GM13976 (cell line): ENCODE measurements around the gene CNTNAP2.
"Not testable (repeated sequence)": the region's sequence is repeated elsewhere in the genome, so short reads cannot be mapped to it uniquely, and the experiment has no call there.

Experiments
- DNase-seq: peaks from one replicate; pipeline ENCODE4 v3.0.0; 2012; ENCODE audit warnings: low spot score
- in situ Hi-C: fragments of 300-500 bp; cut with MboI; formaldehyde crosslinking; loops from one replicate; pipeline ENCODE4 v1.12.0; 2022; ENCODE audit warnings: low sequenced_read_pairs, mixed read lengths, inconsistent platforms; ENCODE audit not compliant: unreplicated experiment
- TF ChIP-seq, protein P1 (sequence below): IDR thresholded peaks from 2 replicates; pipeline ENCODE4 v1.5.1; 2012; ENCODE audit warnings: borderline replicate concordance, mild to moderate bottlenecking; ENCODE audit not compliant: insufficient read depth; ENCODE audit errors: extremely low read depth, missing control alignments, control extremely low read depth

Gene CNTNAP2

GRCh38 chr7:146892151-146892550 lies 775.5 kb downstream of the CNTNAP2 start:
- DNase-seq: no peak
- in situ Hi-C loops: no loop called here
- TF ChIP-seq, protein P1, sequence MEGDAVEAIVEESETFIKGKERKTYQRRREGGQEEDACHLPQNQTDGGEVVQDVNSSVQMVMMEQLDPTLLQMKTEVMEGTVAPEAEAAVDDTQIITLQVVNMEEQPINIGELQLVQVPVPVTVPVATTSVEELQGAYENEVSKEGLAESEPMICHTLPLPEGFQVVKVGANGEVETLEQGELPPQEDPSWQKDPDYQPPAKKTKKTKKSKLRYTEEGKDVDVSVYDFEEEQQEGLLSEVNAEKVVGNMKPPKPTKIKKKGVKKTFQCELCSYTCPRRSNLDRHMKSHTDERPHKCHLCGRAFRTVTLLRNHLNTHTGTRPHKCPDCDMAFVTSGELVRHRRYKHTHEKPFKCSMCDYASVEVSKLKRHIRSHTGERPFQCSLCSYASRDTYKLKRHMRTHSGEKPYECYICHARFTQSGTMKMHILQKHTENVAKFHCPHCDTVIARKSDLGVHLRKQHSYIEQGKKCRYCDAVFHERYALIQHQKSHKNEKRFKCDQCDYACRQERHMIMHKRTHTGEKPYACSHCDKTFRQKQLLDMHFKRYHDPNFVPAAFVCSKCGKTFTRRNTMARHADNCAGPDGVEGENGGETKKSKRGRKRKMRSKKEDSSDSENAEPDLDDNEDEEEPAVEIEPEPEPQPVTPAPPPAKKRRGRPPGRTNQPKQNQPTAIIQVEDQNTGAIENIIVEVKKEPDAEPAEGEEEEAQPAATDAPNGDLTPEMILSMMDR: no peak

- in situ Hi-C loops: no loop called here
- TF ChIP-seq, protein P1: no peak
Observed at GRCh38 chr7:146894927-146895326, 778.3 kb downstream of the CNTNAP2 start.

DNA sequence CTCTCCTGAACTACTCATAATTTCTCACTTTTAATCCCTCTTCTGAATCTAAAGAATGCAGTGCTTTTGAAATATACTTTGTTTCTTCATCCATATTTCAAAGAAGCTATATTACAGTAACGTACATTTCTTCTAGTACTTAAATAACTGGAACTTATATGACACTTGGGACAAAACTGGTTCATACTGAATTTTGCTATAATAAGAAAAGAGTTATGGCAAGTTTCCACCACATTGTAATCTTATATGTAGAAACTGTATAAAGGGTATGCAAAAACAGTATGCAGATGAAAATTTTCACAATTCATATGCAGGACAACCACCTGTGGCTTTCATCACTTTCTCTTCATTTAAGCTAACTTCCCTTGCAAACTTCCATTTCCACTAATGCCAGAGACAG lies 785.7 kb downstream of the CNTNAP2 start:
- in situ Hi-C loops: no loop called here
- TF ChIP-seq, protein P1: no peak
- DNase-seq: no peak

More at GRCh38 chr7:146894927-146895326, 778.3 kb downstream of the CNTNAP2 start:
- no peak for DNase-seq

DNA sequence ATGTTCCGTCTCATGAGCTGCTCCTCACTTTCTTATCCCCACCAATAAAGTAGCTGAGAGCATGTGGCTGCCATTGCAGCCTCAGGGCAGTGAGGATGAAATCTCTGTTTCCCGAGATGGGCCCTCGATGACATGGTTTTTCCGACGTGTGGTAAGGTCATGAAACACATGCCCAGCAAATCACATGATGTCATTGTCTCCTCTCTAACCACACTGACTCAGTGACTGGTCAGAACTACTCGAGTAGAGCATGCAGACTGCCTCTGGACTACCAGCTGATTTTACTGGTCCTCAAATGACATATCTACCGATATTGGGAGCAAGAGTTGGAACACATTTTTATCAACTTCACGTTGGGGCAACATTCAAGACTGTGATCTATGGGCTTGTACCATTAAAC lies 786.1 kb downstream of the CNTNAP2 start:
- TF ChIP-seq, protein P1: no peak
- DNase-seq: no peak
- in situ Hi-C loops: no loop called here

DNA sequence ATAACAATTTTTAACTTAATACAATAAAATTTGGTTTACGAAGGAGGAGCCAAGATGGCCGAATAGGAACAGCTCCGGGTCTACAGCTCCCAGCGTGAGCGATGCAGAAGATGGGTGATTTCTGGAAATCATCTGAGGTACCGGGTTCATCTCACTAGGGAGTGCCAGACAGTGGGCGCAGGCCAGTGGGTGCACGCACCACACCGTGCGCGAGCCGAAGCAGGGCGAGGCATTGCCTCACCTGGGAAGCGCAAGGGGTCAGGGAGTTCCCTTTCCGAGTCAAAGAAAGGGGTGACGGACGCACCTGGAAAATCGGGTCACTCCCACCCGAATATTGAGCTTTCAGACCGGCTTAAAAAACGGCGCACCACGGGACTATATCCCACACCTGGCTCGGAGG lies 789.1 kb downstream of the CNTNAP2 start:
- in situ Hi-C loops, DNase-seq: not testable (repeated sequence)

DNA sequence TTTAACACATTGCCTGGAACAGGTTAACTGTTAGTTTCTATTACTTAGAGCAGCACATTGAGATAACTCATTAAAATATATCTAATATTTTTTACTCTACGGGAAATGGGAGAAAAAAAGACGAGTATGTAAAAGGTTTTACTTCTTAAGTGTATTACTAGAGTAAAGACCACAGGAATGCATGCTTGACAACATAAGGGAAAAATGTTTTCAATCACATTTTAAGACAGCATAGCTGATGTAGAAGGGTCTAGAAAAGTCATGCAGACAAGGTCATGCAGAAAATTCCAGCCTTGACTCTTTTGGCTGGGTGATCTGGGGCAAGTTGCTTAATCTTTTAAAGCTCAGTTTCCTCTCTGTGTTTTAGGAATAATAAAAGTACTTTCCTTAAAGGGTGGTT lies 806.2 kb downstream of the CNTNAP2 start:
- DNase-seq: no peak
- in situ Hi-C loops: no loop called here
- TF ChIP-seq, protein P1: no peak

GRCh38 chr7:146926841-146927240 lies 810.2 kb downstream of the CNTNAP2 start:
- in situ Hi-C loops: no loop called here

More at GRCh38 chr7:146926841-146927240, 810.2 kb downstream of the CNTNAP2 start:
- TF ChIP-seq, protein P1: no peak
- no peak for DNase-seq
